ENCODE data around the gene VAV3. TPM values are rescaled to one million over a fixed set of nuclear protein-coding genes. Genes with fewer than 3 reads are reported as not detected.
A peak's percentile ranks its signal among the peaks of the same experiment; 100 is the strongest.

The VAV3 gene
- polyA plus RNA-seq, 1 donor, result 18.3 TPM

- Histone ChIP-seq H3K4me3 (ENCODE audit: low read length) (no peak overlapping the region), H3K9me3 (ENCODE audit: control insufficient read depth, low read depth, low read length) (no peaks in the 10 kb centered on the region), H3K27me3 (ENCODE audit: control insufficient read depth, insufficient read depth, low read length) (no peaks in the 10 kb centered on the region), H3K27ac (ENCODE audit: low read length) (no peak overlapping the region), H3K36me3 (ENCODE audit: control insufficient read depth, insufficient read depth, low read length) (peaks cover 5% of the 10 kb centered on the region), H3K4me1 (ENCODE audit: control insufficient read depth, insufficient read depth, low read length) (peaks cover 11% of the 10 kb centered on the region)
- no peak for DNase-seq
- WGBS (ENCODE audit: insufficient coverage, low lambda C conversion rate), result 80% methylated on average over 1 of the region's 3 CpGs
These were observed 287.3 kb downstream of the VAV3 start for GRCh38 chr1:107677697-107678096.

- Histone ChIP-seq H3K27me3 (ENCODE audit: control insufficient read depth, insufficient read depth, low read length) (no peaks in the 10 kb centered on the region), H3K27ac (ENCODE audit: low read length) (no peak overlapping the region), H3K4me1 (ENCODE audit: control insufficient read depth, insufficient read depth, low read length) (no peaks in the 10 kb centered on the region), H3K9me3 (ENCODE audit: control insufficient read depth, low read depth, low read length) (no peaks in the 10 kb centered on the region), H3K36me3 (ENCODE audit: control insufficient read depth, insufficient read depth, low read length) (peaks cover 5% of the 10 kb centered on the region), H3K4me3 (ENCODE audit: low read length) (no peak overlapping the region)
- WGBS (ENCODE audit: insufficient coverage, low lambda C conversion rate), result no CpG with 5 or more reads among the region's 1 CpG
- DNase-seq, result no peak
These were observed 290.5 kb downstream of the VAV3 start for GRCh38 chr1:107674486-107674885.

GRCh38 chr1:107673006-107673405, 292.0 kb downstream of the VAV3 start:
- Histone ChIP-seq H3K4me1 (ENCODE audit: control insufficient read depth, insufficient read depth, low read length) (peaks cover 8% of the 10 kb centered on the region), H3K9me3 (ENCODE audit: control insufficient read depth, low read depth, low read length) (no peaks in the 10 kb centered on the region), H3K4me3 (ENCODE audit: low read length) (no peak overlapping the region), H3K27me3 (ENCODE audit: control insufficient read depth, insufficient read depth, low read length) (no peaks in the 10 kb centered on the region), H3K36me3 (ENCODE audit: control insufficient read depth, insufficient read depth, low read length) (peaks cover 5% of the 10 kb centered on the region), H3K27ac (ENCODE audit: low read length) (no peak overlapping the region)
- DNase-seq, result no peak
- no CpG with 5 or more reads among the region's 2 CpGs for WGBS (ENCODE audit: insufficient coverage, low lambda C conversion rate)

GRCh38 chr1:107670397-107671040, 294.5 kb downstream of the VAV3 start:
- H3K36me3 ChIP-seq (ENCODE audit: control insufficient read depth, insufficient read depth, low read length), result peaks cover 5% of the 10 kb centered on the region

GRCh38 chr1:107669996-107670395, 295.0 kb downstream of the VAV3 start:
- peak in 1 of 2 donors; percentile 55 for DNase-seq
- Histone ChIP-seq H3K27me3 (ENCODE audit: control insufficient read depth, insufficient read depth, low read length) (no peaks in the 10 kb centered on the region), H3K36me3 (ENCODE audit: control insufficient read depth, insufficient read depth, low read length) (peaks cover 5% of the 10 kb centered on the region), H3K4me1 (ENCODE audit: control insufficient read depth, insufficient read depth, low read length) (peaks cover 26% of the 10 kb centered on the region), H3K4me3 (ENCODE audit: low read length) (no peak overlapping the region), H3K9me3 (ENCODE audit: control insufficient read depth, low read depth, low read length) (no peaks in the 10 kb centered on the region), H3K27ac (ENCODE audit: low read length) (no peak overlapping the region)
- whole genome bisulfite sequencing (ENCODE audit: insufficient coverage, low lambda C conversion rate), result no CpG with 5 or more reads among the region's 1 CpG

More at GRCh38 chr1:107670397-107671040, 294.5 kb downstream of the VAV3 start:
- 73% methylated on average over 3 of the region's 5 CpGs for WGBS (ENCODE audit: insufficient coverage, low lambda C conversion rate)
- H3K4me1 ChIP-seq (ENCODE audit: control insufficient read depth, insufficient read depth, low read length), result peaks cover 25% of the 10 kb centered on the region
- no peak overlapping the region for H3K27ac ChIP-seq (ENCODE audit: low read length)
- H3K27me3 ChIP-seq (ENCODE audit: control insufficient read depth, insufficient read depth, low read length), result no peaks in the 10 kb centered on the region
- no peaks in the 10 kb centered on the region for H3K9me3 ChIP-seq (ENCODE audit: control insufficient read depth, low read depth, low read length)
- H3K4me3 ChIP-seq (ENCODE audit: low read length), result no peak overlapping the region
- DNase-seq, result no peak

- WGBS (ENCODE audit: insufficient coverage, low lambda C conversion rate), result 40% methylated on average over 1 of the region's 6 CpGs
- Histone ChIP-seq H3K4me1 (ENCODE audit: control insufficient read depth, insufficient read depth, low read length) (peaks cover 38% of the 10 kb centered on the region), H3K36me3 (ENCODE audit: control insufficient read depth, insufficient read depth, low read length) (no peaks in the 10 kb centered on the region), H3K4me3 (ENCODE audit: low read length) (no peak overlapping the region), H3K27ac (ENCODE audit: low read length) (peak overlapping the region; percentile 32), H3K27me3 (ENCODE audit: control insufficient read depth, insufficient read depth, low read length) (no peaks in the 10 kb centered on the region), H3K9me3 (ENCODE audit: control insufficient read depth, low read depth, low read length) (no peaks in the 10 kb centered on the region)
- peak in 1 of 2 donors; percentile 34 for DNase-seq
These were observed 296.2 kb downstream of the VAV3 start for GRCh38 chr1:107668762-107669161.

- Histone ChIP-seq H3K36me3 (ENCODE audit: control insufficient read depth, insufficient read depth, low read length) (no peaks in the 10 kb centered on the region), H3K4me1 (ENCODE audit: control insufficient read depth, insufficient read depth, low read length) (peaks cover 42% of the 10 kb centered on the region), H3K27ac (ENCODE audit: low read length) (peak overlapping the region; percentile 60), H3K9me3 (ENCODE audit: control insufficient read depth, low read depth, low read length) (no peaks in the 10 kb centered on the region), H3K4me3 (ENCODE audit: low read length) (no peak overlapping the region), H3K27me3 (ENCODE audit: control insufficient read depth, insufficient read depth, low read length) (no peaks in the 10 kb centered on the region)
- no peak for DNase-seq
- no CpG with 5 or more reads among the region's 5 CpGs for WGBS (ENCODE audit: insufficient coverage, low lambda C conversion rate)
These were observed 298.5 kb downstream of the VAV3 start for GRCh38 chr1:107666493-107666892.

GRCh38 chr1:107664982-107665925, 299.7 kb downstream of the VAV3 start:
- DNase-seq, result peak; percentile 78 to 90
- H3K27ac ChIP-seq (ENCODE audit: low read length), result peak overlapping the region; percentile 60

GRCh38 chr1:107662971-107663370, 302.0 kb downstream of the VAV3 start:
- H3K27me3 ChIP-seq (ENCODE audit: control insufficient read depth, insufficient read depth, low read length), result no peaks in the 10 kb centered on the region
- H3K36me3 ChIP-seq (ENCODE audit: control insufficient read depth, insufficient read depth, low read length), result no peaks in the 10 kb centered on the region
- DNase-seq, result no peak
- no peaks in the 10 kb centered on the region for H3K9me3 ChIP-seq (ENCODE audit: control insufficient read depth, low read depth, low read length)
- H3K27ac ChIP-seq (ENCODE audit: low read length), result no peak overlapping the region
- WGBS (ENCODE audit: insufficient coverage, low lambda C conversion rate), result 95% methylated on average over 2 of the region's 2 CpGs
- peaks cover 34% of the 10 kb centered on the region for H3K4me1 ChIP-seq (ENCODE audit: control insufficient read depth, insufficient read depth, low read length)
- no peak overlapping the region for H3K4me3 ChIP-seq (ENCODE audit: low read length)

More at GRCh38 chr1:107664982-107665925, 299.7 kb downstream of the VAV3 start:
- no peaks in the 10 kb centered on the region for H3K9me3 ChIP-seq (ENCODE audit: control insufficient read depth, low read depth, low read length)
- peaks cover 42% of the 10 kb centered on the region for H3K4me1 ChIP-seq (ENCODE audit: control insufficient read depth, insufficient read depth, low read length)
- no peak overlapping the region for H3K4me3 ChIP-seq (ENCODE audit: low read length)
- H3K27me3 ChIP-seq (ENCODE audit: control insufficient read depth, insufficient read depth, low read length), result no peaks in the 10 kb centered on the region
- WGBS (ENCODE audit: insufficient coverage, low lambda C conversion rate), result 40% methylated on average over 1 of the region's 5 CpGs
- H3K36me3 ChIP-seq (ENCODE audit: control insufficient read depth, insufficient read depth, low read length), result no peaks in the 10 kb centered on the region

- no peak for DNase-seq
- Histone ChIP-seq H3K27ac (ENCODE audit: low read length) (no peak overlapping the region), H3K36me3 (ENCODE audit: control insufficient read depth, insufficient read depth, low read length) (no peaks in the 10 kb centered on the region), H3K9me3 (ENCODE audit: control insufficient read depth, low read depth, low read length) (no peaks in the 10 kb centered on the region), H3K4me1 (ENCODE audit: control insufficient read depth, insufficient read depth, low read length) (peaks cover 22% of the 10 kb centered on the region), H3K4me3 (ENCODE audit: low read length) (no peak overlapping the region), H3K27me3 (ENCODE audit: control insufficient read depth, insufficient read depth, low read length) (no peaks in the 10 kb centered on the region)
- 100% methylated on average over 2 of the region's 7 CpGs for WGBS (ENCODE audit: insufficient coverage, low lambda C conversion rate)
These were observed 303.8 kb downstream of the VAV3 start for GRCh38 chr1:107661158-107661557.
